Fibroblast of the conjunctiva (primary cell): Measurements from ENCODE around the gene MFSD1.

ENCODE experiments used
- DNase-seq: peaks from one replicate; pipeline ENCODE4 v3.0.0-alpha.2; 2010; ENCODE audit warnings: low read depth

The MFSD1 gene

GRCh38 chr3:158819282-158819681 lies 17.4 kb downstream of the MFSD1 start:
- no peak for DNase-seq

DNA sequence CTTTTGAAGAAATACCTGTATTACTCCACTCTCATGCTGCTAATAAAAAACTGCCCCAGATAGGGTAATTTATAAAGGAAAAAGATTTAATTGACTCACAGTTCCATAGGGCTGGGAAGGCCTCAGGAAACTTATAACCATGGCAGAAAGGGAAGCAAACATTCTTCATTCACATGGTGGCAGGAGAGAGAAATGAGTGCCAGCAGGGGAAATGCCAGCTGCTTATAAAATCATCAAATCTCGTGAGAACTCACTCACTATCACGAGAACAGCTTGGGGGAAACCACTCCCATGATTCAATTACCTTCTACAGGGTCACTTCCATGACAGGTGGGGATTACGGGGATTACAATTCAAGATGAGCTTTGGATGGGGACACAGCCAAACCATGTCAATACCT lies 18.7 kb downstream of the MFSD1 start:
- no peak for DNase-seq

- no peak for DNase-seq
Observed at GRCh38 chr3:158821847-158822246, 20.0 kb downstream of the MFSD1 start.

DNA sequence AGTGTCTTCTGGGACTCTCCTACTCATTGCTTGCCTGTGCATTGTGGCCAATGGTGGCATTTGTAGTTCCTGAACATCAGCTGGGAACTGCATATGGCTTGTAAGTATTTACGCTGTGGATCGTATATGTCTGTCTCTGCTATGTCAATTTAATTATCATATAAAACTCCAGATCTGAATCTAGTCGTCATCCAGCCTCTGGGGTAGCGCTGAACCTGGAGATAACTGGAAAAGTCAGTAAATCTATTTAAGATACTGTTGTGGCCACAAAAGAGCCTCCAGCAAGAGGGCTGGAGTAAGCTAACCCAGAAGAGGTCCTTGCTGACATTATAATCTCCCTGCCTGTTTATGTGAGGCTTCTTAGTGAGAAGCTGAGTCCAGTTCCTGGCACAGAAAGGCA lies 21.6 kb downstream of the MFSD1 start:
- DNase-seq: no peak

DNA sequence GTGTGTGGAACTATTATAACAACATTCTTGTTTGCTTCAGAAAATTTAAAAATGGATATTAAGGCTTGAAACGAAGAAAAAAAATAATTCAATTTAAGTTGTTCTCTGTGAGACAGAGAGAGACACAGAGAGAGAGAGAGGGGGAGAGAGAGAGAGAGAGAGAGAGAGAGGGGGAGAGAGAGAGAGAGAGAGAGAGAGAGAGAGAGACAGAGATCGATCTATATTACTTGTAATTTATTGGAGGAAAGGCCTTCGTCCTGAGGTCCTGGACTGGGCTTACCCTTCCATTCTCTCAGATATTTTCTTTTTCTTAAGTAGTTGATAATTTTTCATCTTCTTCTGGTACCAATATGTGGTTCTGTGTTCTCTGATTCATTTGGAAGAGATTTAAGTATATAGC lies 25.9 kb downstream of the MFSD1 start:
- DNase-seq: no peak

DNA sequence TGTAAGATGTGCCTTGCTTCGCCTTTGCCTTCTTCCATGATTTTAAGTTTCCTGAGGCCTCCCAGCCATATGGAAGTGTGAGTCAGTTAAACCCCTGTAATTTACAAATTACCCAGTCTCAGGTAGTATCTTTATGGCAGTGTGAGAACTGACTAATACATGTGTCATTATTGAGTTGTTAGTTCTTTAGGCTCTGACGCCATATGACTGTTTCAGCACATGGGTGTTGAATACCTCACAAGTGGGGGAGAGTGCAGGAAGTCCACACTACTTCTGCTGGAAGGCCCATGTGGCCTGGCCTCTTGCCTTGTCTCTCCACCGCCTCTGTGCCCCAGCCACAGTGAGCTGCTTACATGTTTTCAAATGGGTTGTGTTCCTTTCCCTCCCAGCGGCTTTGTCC lies 28.5 kb downstream of the MFSD1 start:
- no peak for DNase-seq

- no peak for DNase-seq
Observed at GRCh38 chr3:158831861-158832260, 30.0 kb downstream of the MFSD1 start.

DNA sequence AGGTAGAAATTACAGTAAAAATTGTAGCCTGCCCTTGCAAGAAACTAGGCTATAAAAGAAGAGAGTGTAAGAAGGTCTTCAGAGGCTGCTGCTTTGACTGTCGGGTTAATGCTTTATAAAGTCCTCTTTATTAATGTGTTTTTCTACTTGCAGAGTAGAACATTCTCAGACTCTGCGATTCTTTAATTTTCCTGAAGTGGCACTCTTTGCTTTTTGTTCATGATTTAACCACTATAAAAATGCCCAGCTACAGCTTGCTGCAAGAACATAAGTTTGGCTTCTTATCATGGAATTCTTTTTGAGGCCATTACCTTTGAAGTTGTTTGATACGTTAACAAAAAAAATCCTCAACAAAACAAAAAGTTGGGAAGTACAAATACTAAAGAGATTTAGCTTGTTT lies 33.8 kb downstream of the MFSD1 start:
- no peak for DNase-seq

DNA sequence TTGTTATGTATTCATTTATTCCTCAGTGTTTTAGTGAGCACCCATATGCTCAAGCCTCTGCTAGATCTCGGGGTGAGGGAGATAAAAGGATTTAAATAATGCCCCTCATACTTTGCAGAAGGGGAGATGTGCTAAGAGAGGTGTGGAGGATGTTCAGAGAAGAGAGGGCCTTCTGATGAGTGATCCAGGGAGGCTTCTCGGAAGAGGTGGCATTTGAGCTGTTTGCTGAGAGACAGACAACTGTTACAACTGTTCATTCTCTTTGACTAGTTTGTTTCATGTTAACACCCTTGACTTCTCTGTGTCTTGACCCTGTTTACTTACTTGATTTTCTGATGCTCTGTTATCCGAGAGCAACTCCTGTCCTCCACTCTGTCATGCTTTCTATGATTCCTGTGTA lies 34.5 kb downstream of the MFSD1 start:
- DNase-seq: no peak

- no peak for DNase-seq
Observed at GRCh38 chr3:158837240-158837639, 35.4 kb downstream of the MFSD1 start.

GRCh38 chr3:158839966-158840365 lies 38.1 kb downstream of the MFSD1 start:
- DNase-seq: no peak

DNA sequence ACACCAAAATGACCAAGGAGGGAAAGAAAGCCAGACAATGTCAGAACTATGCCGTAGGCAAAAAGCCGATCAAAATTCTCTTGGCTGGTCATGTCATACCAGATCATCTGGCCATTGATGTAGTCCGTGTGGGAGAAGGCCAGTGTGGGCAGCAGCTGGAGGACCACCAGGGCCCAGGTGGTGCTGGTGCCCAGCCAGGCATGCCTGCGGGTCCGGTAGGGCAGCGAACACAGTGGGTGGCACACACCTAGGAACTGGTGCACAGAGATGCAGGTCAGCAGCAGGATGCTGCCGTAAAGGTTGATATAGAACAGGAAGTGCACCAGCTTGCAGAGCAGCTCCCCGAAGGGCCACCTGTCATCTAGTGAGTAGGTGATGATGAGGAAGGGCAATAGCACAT lies 39.5 kb downstream of the MFSD1 start:
- DNase-seq: no peak

GRCh38 chr3:158842976-158843375 lies 41.1 kb downstream of the MFSD1 start:
- DNase-seq: no peak

DNA sequence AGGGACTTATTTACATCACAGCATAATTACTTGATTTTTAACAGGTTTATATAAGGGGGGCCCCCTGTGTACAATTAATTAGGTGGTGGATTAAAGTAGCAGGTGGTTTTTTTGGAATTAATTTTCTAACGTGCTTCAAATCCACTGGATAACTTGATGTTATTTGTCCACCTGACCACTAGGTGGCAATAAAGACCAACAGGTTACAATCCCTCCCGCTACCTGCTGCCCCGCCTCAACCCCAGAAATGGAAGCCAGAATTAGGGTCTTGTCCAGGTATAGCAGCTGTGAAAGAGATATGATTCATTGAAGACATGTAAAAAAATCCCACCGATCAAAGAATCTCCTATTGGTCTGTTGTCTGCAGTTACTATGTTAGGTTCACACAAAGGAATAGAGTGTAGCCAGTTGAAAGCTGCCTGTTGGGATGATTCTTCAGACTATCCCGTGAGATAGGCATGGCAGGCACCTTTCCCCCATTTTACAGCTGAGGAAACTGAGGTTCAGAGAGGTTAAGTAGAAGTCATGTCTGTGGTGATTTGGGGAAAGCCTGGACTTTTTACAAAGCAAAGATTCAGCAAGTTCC lies 44.0 kb downstream of the MFSD1 start:
- DNase-seq: peak; percentile 17

DNA sequence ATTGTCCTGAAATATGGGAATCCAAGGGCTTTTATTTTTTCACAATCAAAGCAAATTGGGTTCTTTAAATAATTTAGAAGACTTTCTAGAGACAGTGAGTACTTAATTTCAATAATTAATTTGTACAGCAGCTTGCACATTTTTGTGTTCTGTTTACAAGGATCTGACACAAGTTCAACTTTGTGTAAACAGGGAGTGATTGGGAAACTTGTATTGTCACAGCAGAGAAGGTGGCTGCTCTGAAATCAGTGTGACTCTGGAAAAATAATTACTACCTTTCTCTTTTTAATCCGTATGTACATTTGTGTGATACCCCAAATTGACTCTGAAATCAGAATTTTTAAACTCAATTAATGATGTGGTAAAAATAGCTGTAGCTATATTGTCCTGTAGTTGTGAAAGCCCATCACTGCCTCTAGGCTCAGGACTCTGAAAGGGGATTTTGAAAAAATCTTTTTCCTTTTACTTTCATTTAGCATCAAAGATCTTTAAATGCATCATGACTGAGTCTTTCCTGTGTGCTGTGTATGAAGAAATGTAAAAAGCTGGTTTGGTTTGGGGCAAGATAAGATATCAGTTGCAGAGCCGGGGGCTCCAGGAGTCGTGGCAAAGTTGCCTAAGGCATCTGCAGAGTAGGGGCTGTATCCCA lies 45.1 kb downstream of the MFSD1 start:
- no peak for DNase-seq

DNA sequence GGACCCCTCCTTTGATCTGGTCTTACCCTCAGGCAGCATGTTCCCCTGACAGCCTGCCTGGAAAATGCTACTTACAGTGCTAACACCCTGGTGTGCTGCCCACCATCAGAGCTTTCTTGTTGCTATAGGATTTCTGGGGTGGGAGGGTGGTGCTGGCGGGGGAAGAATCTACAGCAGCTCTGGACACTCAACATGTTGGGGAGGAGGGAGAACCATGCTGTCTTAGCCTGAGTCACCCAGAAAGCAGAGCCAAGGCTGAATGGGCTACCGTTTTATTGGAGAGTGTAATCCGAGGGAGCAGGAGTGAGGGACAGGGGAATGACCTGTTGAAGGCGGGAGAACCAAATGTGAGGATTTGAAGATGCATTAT lies 45.6 kb downstream of the MFSD1 start:
- no peak for DNase-seq

DNA sequence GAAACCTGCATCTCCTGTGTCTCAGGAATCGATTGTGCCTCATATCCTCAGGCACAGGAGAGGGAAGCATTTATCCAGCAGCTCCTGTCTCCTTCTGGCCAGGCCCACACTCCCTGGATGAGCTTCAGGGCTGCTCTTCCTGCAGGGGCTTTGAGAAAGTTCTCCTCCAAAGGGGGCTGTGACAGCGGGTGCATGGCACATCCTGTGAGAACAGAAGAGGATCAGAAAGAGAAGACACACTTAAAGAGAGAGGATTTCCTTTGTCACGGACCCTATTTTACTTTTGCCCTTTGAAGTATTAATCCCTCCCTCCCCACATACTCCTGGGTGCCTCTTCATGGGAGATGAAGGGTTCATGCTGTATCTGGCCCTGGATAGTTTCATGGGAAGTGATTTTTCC lies 46.0 kb downstream of the MFSD1 start:
- no peak for DNase-seq

DNA sequence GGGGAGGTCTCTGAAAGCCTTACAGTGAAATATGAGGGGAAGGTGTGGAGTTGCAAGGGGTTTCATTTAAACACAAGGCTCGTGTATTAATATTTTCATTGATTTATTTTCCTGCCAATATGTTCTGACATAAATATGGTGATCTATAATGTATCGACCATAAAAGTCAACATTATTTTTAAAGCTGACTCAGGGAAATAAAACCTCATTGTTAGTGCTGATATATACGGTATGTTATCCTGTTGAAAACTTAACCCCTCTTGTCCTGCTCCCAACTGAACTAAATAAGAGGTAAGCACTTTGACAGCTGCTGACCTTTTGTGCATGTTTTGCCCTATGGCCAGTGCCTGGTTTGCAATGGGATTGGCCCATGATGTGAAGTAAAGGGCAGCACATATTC lies 47.9 kb downstream of the MFSD1 start:
- no peak for DNase-seq

DNA sequence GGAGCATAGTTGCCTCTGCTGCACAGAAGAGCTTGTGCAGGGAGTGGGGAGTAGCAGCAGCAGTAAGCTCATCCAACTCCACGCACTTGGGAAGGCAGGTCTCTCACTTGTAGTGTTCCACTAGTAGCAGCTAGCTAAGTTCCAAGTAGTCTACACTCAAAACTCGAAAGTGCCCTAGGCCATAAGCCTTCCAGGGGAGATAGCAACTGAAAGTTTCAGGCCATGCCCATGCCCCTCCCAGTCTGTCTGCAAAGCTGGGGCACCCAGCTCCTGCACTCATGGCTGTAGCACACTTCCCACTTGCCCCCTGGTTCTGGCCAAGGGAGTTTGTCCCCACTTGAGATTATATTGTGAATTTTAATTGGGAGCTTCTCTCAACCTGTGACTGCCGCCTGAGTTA lies 57.5 kb downstream of the MFSD1 start:
- no peak for DNase-seq

- no peak for DNase-seq
Observed at GRCh38 chr3:158863247-158863646, 61.4 kb downstream of the MFSD1 start.

GRCh38 chr3:158864492-158864891 lies 62.6 kb downstream of the MFSD1 start:
- DNase-seq: no peak

DNA sequence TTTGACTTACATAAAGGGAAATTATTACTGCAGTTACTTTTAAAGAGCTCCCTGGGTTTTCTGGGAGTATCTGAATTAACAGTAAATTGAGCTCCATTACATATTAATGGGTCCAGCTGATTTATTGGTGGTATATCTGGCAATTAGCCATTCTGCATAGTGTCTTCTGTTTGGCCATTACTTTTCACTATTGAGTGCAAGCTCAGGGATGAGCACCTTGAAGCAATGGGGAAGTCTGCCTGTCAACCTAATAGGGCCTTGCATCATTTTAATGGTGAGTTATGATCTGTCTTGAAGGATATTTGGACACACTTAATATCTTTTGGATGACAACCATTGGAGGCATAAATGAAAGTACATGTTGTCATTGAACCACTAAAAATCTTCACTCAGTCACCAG lies 73.8 kb downstream of the MFSD1 start:
- no peak for DNase-seq
